Panc1 (cell line): ENCODE data around the gene CBX2. TPM values are rescaled to one million over a fixed set of nuclear protein-coding genes. Genes with fewer than 3 reads are reported as not detected.

Experiments used
- ATAC-seq: fragments of 200-7000 bp; cut with Tn5 transposase; 2 replicates; pipeline ENCODE4 v1.9.1; 2020; ENCODE audit warnings: mild to moderate bottlenecking, moderate library complexity
- BruUV-seq: library from RNA; stranded (reverse); fragments of 400-500 nt; replicated peaks from 2 replicates; lab custom pipeline; 2021; lab: Mats Ljungman, UMichigan
- CTCF ChIA-PET: fragments of 300-600 bp; sonication (Branson Sonifier 250); formaldehyde crosslinking; loops from one replicate; lab custom pipeline; 2022; ENCODE audit warnings: antibody characterized with exemption; lab: Charles Lee
- POLR2A ChIA-PET: fragments of 300-600 bp; sonication (Branson Sonifier 250); formaldehyde crosslinking; loops from one replicate; lab custom pipeline; 2022; ENCODE audit warnings: antibody characterized with exemption; lab: Charles Lee
- DNase-seq: peaks from one replicate; pipeline ENCODE4 v3.0.0-alpha.2; 2010; ENCODE audit warnings: low read depth, low spot score
- H3K27ac ChIP-seq: 2 replicates; pipeline ENCODE4 v1.5.1; 2011; ENCODE audit warnings: mild to moderate bottlenecking, low read length, inconsistent platforms
- H3K27me3 ChIP-seq: fragments of 200-500 bp; sonication (Bioruptor generic); 2 replicates; pipeline ENCODE4 v1.6.0; 2014; ENCODE audit warnings: low read length, inconsistent platforms; ENCODE audit not compliant: control insufficient read depth, insufficient read depth
- H3K36me3 ChIP-seq: fragments of 200-500 bp; sonication (Bioruptor generic); 2 replicates; pipeline ENCODE4 v1.5.1; 2014; ENCODE audit warnings: inconsistent platforms, mild to moderate bottlenecking, low read length, moderate library complexity; ENCODE audit not compliant: control insufficient read depth, insufficient read depth
- H3K4me1 ChIP-seq: 2 replicates; pipeline ENCODE4 v1.5.1; 2011; ENCODE audit warnings: inconsistent platforms, mild to moderate bottlenecking, low read length, moderate library complexity; ENCODE audit not compliant: control insufficient read depth, insufficient read depth
- H3K4me3 ChIP-seq, 2 experiments: 2 replicates each; pipeline ENCODE4 v1.5.1; 2011 to 2012; ENCODE audit warnings: low read depth in 2 of 2, low read length in 2 of 2, mild to moderate bottlenecking in 2 of 2, inconsistent platforms in 1 of 2, moderate library complexity in 1 of 2
- H3K9me3 ChIP-seq: fragments of 200-500 bp; sonication (Bioruptor generic); 2 replicates; pipeline ENCODE4 v1.5.1; 2014; ENCODE audit warnings: low read depth, mild to moderate bottlenecking, inconsistent platforms, low read length, moderate library complexity; ENCODE audit not compliant: control insufficient read depth, insufficient read depth
- CTCF ChIP-seq: fragments of 450-650 bp; IDR thresholded peaks from 2 replicates; pipeline ENCODE4 v1.5.1; 2017; ENCODE audit warnings: mild to moderate bottlenecking
- POLR2AphosphoS5 ChIP-seq: IDR thresholded peaks from 2 replicates; pipeline ENCODE4 v1.6.1; 2012; ENCODE audit warnings: mild to moderate bottlenecking, low read depth, low read length, moderate library complexity
- REST ChIP-seq, 2 experiments: IDR thresholded peaks; 2 replicates each; pipeline ENCODE4 v1.6.1; 2011 to 2012; ENCODE audit warnings: low read depth in 2 of 2, control low read depth in 1 of 2, low read length in 1 of 2, mild to moderate bottlenecking in 1 of 2, moderate library complexity in 1 of 2; ENCODE audit not compliant: insufficient read depth in 1 of 2
- SIN3A ChIP-seq: IDR thresholded peaks from 2 replicates; pipeline ENCODE4 v1.6.1; 2012; ENCODE audit warnings: low read depth, mild to moderate bottlenecking, low read length, moderate library complexity, borderline replicate concordance; ENCODE audit not compliant: insufficient read depth
- TCF7L2 ChIP-seq: IDR thresholded peaks from 2 replicates; pipeline ENCODE4 v1.6.1; 2011; ENCODE audit warnings: mild to moderate bottlenecking, low read depth, low read length, inconsistent platforms
- in situ Hi-C: cut with HindIII; loops from 2 replicates; pipeline ENCODE4 v1.10.0; 2016; ENCODE audit warnings: low sequenced_read_pairs, low pct_unique_long_range_greater_than_20kb
- intact Hi-C: fragments of 100-400 bp; cut with micrococcal nuclease; formaldehyde crosslinking; loops from one replicate; pipeline ENCODE4 v1.10.0; 2022; ENCODE audit not compliant: unreplicated experiment
- total RNA-seq: library from RNA; stranded (reverse); gene quantifications from one replicate; pipeline ENCODE4 v1.2.1, GENCODE V29; 2021; ENCODE audit not compliant: unreplicated experiment

The CBX2 gene
- total RNA-seq, 1 experiment from 2014 or later, result 9.0 TPM

- ChIA-PET CTCF (interaction anchor here (0.6 kb wide), 1 partner anchor 84 kb away, joined by 4 read pairs; no protein-coding TSS in a partner anchor), POLR2A (no interaction called here)
- H3K36me3 ChIP-seq, result peaks cover 2% of the 10 kb centered on the region; the same call in 1 of the 2 replicates
- BruUV-seq, result no TSS peak
- H3K9me3 ChIP-seq, result no peaks in the 10 kb centered on the region
- peaks cover 47% of the 10 kb centered on the region for H3K4me1 ChIP-seq
- ATAC-seq (no peak), DNase-seq (no peak)
- no peak for TF ChIP-seq CTCF
- TF ChIP-seq POLR2AphosphoS5, result no peak
- TF ChIP-seq TCF7L2, result no peak
- no peak for TF ChIP-seq REST (IDR thresholded peaks at IDR 0.05; ENCODE audit: insufficient read depth in 1 of 2, low read depth in 2 of 2, low read length in 1 of 2)
- no peak for TF ChIP-seq SIN3A
- H3K4me3 ChIP-seq, result no peak overlapping the region
- peak overlapping the region; percentile 57; the same call in 1 of the 2 replicates for H3K27ac ChIP-seq
- intact Hi-C loops, result no loop called here
- in situ Hi-C loops, result no loop called here
- no peaks in the 10 kb centered on the region for H3K27me3 ChIP-seq
These were observed 51.5 kb downstream of the CBX2 start for GRCh38 chr17:79829457-79829856.

GRCh38 chr17:79830303-79830702, 52.4 kb downstream of the CBX2 start:
- ChIA-PET CTCF (interaction anchor here (0.7 to 3.6 kb wide), 2 partner anchors 15 to 19 kb away, joined by 4 to 21 read pairs; no protein-coding TSS in a partner anchor), POLR2A (interaction anchor here (0.7 kb wide), 1 partner anchor 26 kb away, joined by 4 read pairs; no protein-coding TSS in a partner anchor)
- peaks cover 2% of the 10 kb centered on the region; the same call in 1 of the 2 replicates for H3K36me3 ChIP-seq
- peaks cover 48% of the 10 kb centered on the region for H3K4me1 ChIP-seq
- no peak for ATAC-seq
- TF ChIP-seq CTCF (no peak), TCF7L2 (no peak), REST (IDR thresholded peaks at IDR 0.05; ENCODE audit: insufficient read depth in 1 of 2, low read depth in 2 of 2, low read length in 1 of 2) (no peak), POLR2AphosphoS5 (no peak), SIN3A (no peak)
- in situ Hi-C loops, result no loop called here
- H3K27ac ChIP-seq, result peak overlapping the region; percentile 94; the same call in 1 of the 2 replicates
- H3K9me3 ChIP-seq, result no peaks in the 10 kb centered on the region
- no TSS peak for BruUV-seq
- intact Hi-C loops, result loop anchor here (10.0 kb wide), 1 partner anchor 86 kb away; no protein-coding TSS in a partner anchor
- no peak overlapping the region for H3K4me3 ChIP-seq
- no peak for DNase-seq
- no peaks in the 10 kb centered on the region for H3K27me3 ChIP-seq
